NT2/D1 (cell line): ENCODE measurements around the gene GEMIN7.

Source experiments
- SUZ12 ChIP-seq: IDR thresholded peaks from 2 replicates; pipeline ENCODE4 v1.6.1; 2011; ENCODE audit not compliant: insufficient read length, insufficient read depth; ENCODE audit errors: extremely low read depth
- YY1 ChIP-seq: IDR thresholded peaks from 2 replicates; pipeline ENCODE4 v1.6.1; 2011; ENCODE audit not compliant: insufficient read length, insufficient read depth
- ZNF274 ChIP-seq: IDR thresholded peaks from 2 replicates; pipeline ENCODE4 v1.6.1; 2011; ENCODE audit warnings: mild to moderate bottlenecking, low read depth, low read length

DNA sequence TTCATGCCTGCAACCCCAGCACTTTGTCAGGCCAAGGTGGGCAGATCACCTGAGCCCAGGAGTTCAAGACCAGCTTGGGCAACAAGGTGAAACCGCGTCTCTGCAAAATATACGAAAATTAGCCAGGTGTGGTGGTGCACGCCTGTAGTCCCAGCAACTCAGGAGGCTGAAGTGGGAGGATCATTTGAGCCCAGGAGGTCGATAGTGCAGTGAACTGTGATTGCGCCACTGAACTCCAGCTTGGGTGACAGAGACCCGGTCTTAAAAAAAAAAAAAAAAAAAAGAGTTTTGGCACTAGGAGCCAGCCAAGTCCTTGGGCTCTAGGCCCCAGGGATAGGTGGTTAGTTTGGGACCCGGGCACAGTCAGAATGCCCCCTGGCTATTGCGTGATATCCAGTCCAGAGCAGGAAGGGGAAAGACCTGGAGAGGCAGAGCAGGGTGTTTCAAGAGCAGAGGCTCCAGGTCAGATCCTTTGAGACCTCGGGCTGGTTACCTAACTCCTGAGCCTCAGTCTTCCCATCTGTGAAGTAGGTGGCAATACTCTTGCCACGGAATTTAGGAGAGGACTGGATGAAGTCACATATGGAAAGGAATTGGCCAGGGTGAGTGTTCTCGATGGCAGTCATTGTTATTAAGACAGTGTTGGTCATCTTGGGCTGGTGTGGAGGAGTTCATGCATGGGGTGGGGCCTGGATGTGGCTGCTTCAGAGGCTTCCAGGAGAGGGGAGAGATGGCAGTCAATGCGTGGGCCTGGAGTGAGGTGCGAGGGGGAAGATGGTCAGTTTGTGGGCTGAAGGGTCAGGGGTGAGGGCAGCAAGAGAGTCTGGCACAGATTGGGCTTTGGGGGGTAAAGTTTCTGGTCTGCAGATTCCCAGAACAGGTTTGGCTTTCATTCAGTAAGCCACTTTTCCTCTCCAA, 16.7 kb downstream of the GEMIN7 start:
- TF ChIP-seq ZNF274 (no peak), YY1 (no peak), SUZ12 (no peak)
